Fibroblast of skin of left quadriceps (primary cell): ENCODE results near the gene REC8.
"Not testable (repeated sequence)": the region's sequence is repeated elsewhere in the genome, so short reads cannot be mapped to it uniquely, and the experiment has no call there.

Source experiments
- DNase-seq, 2 experiments: peaks; one replicate each; pipeline ENCODE4 v3.0.0-alpha.2; 2013; ENCODE audit warnings: low read depth in 2 of 2

The REC8 gene

DNA sequence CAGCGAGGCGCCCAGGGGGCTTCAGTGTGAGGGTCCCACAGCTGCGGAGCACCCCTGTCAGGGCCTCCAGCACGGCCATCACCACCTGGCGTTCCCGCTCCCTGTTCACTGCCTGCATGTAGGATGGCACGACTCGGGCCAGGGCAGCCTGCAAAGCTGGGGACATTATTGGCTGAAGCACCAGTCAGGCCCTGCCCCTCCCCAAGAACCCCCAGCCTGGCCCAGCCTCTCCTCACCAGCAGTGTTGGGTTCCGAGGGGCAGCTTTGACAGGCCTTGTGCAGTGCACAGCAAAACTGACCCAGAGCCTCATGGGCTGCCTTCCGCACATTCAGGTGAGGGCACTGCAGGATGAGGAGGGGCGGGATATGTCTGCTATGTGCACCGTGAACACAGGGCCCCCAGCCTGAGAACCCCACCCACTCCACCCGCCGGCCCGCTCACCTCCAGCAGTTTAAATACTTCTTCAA, 11.2 kb downstream of the REC8 start:
- DNase-seq, result no peak

GRCh38 chr14:24184104-24184970, 12.5 kb downstream of the REC8 start:
- no peak for DNase-seq

DNA sequence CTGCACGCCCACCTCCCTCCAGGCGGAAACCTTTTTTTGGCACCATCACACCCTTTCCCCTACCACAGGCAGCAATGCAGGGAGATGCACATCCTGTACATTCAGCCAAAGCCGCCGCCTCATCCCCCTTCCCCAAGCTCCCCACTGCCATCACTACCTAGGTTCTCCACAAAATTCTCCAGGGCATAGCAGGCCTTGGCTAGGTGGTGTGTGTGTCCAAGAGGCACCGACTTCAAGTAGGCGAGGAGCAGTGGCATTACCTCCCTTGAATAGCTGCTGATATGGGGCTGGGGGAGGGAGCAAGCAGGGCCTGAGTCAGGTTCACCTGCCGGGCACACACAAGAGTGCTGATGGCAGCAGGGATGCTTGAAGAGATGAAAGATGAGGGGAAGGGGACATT, 13.1 kb downstream of the REC8 start:
- DNase-seq, result no peak

DNA sequence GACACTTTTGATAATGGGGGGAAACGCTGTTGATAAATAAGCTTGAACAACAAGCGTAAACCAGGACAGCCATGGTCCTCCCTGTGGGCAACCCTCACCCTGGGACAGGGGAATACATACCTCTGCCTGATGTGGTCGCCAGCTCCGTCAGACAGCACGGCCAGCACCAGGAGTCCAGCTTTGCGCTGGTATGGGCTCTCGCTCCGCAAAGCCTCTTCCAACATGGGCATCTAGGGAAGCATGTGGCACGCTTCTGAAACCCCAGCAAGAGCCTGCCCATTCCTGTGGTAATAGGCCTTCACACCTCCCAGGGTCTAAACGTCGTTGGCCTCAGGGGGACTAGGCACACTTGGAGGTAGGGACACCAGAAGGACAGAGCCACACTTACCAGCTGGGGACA, 13.9 kb downstream of the REC8 start:
- no peak for DNase-seq

DNA sequence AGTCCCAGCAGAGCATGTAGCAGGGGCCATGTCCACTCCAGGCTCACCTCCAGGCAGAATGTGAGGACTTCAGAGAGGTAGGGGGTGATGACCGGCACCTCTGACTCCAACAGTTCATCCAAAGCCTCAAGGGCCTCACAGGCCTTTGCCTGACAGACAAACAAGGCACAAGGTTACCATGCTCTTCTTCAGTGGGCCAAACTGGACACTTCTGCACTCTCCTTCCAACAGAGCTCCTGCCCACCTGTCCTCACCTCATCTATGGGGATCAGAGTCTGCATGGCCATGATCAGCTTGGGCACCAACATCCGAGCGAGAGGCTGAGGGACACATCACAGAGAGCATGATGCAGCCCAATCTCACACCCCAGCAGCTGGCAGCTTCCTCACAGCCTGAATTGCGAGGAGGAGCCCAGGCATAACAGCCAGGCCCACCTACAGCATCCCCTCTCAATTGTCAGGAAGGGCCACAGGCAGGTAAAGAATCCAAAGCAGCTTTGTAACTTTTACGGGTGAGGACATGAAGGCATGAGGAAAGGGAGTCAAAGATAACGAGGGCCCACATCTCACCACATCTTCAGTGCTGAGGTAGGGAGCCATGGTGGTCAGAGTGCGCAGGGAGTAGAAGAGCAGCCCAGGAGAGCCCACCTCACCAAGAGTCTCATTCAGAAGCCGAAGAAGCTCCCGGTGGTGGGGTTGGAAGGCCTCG, 15.1 kb downstream of the REC8 start:
- DNase-seq, result no peak

GRCh38 chr14:24187539-24187915, 15.6 kb downstream of the REC8 start:
- DNase-seq, result no peak

GRCh38 chr14:24188251-24189058, 16.6 kb downstream of the REC8 start, which contains the start of gene IPO4:
IPO4 (minus strand) TSS chr14:24188816; CDS start chr14:24188787, 29 bp downstream.
- peak; percentile 94 for DNase-seq

DNA sequence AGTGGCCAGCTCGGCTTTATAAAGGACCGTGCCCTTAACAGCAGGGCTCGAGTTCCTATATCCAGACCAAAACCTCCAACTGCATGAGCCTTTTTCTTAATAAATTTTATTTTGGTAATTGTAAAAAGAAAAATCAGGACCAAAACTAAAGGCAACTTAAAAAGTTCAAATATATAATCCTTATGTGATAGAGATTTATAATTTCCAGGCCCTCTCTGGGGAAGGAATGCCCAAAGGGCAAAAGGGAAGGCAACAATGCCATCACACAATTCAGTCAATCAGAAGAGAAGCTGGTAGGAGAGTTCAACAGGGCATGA, 17.1 kb downstream of the REC8 start:
- no peak for DNase-seq

GRCh38 chr14:24189460-24189859, 17.6 kb downstream of the REC8 start:
- no peak for DNase-seq

GRCh38 chr14:24190416-24190815, 18.5 kb downstream of the REC8 start:
- DNase-seq, result no peak

DNA sequence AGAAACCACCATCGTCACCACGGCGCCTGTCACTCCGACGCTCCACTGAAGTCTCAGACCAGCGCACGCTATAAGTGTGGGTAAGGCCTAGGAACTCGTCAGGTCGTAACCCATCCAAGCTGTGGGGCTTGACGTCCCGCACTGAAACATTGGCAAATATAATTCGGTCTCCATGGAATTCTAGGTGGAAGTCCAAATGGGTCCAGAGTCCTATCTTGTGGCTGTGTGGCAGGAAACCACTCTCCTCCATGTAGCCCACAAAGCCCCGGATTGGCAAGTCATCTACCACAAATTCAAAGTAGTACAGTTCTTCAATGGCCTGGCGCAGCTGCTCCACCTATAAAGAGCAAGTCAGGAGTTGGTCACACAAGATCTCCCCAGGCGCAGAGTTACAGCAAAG, 21.1 kb downstream of the REC8 start:
- no peak for DNase-seq

GRCh38 chr14:24194186-24194872, 22.4 kb downstream of the REC8 start:
- DNase-seq, result no peak

DNA sequence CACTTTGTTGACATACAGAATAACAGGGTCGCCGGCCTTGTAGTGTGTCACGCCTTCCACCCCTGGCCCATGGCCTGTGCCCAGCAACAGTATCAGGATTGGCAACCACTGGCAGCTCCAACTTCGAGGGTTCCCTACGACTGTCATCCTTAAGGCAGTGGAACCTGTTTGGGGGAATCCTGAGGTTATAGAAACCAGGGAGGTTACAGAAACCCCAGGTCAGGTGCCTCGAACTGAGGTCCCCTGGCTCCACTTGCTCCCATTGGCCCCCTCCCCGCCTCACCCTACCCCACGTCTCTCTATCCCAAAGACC, 22.9 kb downstream of the REC8 start:
- DNase-seq, result no peak

DNA sequence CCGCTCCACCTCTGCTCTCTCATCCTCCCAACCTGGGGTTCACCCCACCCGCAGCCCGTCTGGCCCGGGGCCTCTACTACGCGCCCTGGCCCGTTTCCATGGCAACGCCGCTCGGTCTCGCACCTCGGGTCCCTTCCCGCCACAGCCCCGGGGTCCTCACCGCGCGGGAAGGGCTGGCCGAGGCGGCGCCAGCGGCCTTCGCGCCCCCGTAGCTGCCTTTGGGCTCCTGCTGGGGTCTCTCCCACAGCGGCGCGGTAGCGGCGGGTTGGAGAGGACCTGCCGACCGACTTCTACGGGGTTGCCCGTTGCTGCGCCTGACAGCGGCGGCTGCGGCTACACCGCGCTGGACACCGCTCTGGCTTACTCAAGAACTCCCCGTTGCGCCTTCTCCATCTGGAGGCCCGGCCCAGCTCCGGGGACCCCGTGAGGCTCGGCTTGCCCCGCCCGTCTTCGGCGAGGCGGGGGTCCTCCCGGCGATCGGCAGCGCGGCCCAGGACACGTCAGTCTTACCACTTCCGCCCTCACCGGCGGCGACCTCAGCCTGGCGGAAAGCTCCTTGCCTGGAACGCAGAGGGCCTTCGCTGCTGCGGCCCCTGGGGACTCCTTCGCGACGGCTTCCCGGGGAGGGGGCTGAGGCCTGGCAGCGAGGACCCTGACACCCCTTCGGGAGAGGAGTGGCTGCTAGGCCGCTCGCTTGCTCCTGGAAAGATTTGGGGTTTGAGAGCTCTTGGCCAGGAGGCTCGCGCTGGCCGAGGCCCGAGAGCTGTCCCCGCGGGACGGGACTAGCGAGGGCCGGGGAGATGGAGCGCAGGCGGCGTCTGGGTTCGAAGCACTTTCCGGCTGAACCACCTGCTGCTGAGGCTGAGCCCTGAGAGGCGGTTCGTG, 23.5 kb downstream of the REC8 start, which contains the start of gene TM9SF1:
Gene TM9SF1 (minus strand): TSS at position 256 of the 885 bp plus-strand sequence. CDS start 422 bp downstream, outside the sequence.
- peak in 1 of 2 experiments; percentile 66 for DNase-seq

GRCh38 chr14:24196071-24197055, 24.5 kb downstream of the REC8 start:
- no peak for DNase-seq

GRCh38 chr14:24197056-24197450, 25.2 kb downstream of the REC8 start:
- no peak for DNase-seq

DNA sequence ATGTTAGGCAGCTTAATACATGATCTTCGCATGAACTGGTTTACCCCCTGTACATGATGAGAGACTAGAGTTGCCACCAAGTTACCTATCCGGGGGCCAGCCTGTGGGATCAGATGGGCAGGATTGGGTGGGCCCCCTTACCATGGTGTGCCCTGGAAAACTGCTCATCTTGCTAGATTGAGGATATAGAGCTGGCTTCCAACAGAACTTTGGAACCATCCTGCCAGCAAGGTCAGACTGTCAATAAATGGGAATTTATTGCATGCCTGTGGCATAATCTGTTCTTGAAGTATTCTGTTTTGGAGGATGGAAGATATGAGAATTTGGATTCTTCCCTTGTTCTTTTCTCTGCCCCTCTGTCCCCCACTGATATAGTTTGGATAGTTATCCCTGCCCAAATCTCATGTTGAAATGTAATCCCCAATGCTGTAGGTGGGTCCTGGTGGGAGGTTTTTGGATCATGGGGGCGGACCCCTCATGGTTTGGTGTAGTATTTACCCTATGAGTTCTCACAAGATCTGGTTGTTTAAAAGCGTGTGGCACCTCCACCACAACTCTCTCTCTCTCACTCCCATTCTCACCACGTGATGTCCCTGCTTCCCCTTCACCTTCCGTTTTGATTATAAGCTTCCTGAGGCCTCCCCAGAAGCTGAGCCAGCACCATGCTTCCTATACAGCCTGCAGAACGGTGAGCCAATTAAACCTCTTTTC, 27.1 kb downstream of the REC8 start:
- no peak for DNase-seq

GRCh38 chr14:24202538-24202937, 30.7 kb downstream of the REC8 start:
- not testable (repeated sequence) for DNase-seq
